GM21381 (cell line): ENCODE measurements around the gene GPSM1.
"Not testable (repeated sequence)": the region's sequence is repeated elsewhere in the genome, so short reads cannot be mapped to it uniquely, and the experiment has no call there.

ENCODE experiments used
- ATAC-seq: cut with Tn5 transposase; IDR thresholded peaks from one replicate; pipeline ENCODE4 v1.9.1; 2021; ENCODE audit warnings: mild to moderate bottlenecking, moderate library complexity; ENCODE audit not compliant: unreplicated experiment

GPSM1 gene

GRCh38 chr9:136317695-136318094, 9.6 kb upstream of the GPSM1 start:
- ATAC-seq = no peak

GRCh38 chr9:136318111-136318775, 9.1 kb upstream of the GPSM1 start:
- no peak for ATAC-seq

GRCh38 chr9:136318776-136319241, 8.5 kb upstream of the GPSM1 start:
- ATAC-seq = no peak

DNA sequence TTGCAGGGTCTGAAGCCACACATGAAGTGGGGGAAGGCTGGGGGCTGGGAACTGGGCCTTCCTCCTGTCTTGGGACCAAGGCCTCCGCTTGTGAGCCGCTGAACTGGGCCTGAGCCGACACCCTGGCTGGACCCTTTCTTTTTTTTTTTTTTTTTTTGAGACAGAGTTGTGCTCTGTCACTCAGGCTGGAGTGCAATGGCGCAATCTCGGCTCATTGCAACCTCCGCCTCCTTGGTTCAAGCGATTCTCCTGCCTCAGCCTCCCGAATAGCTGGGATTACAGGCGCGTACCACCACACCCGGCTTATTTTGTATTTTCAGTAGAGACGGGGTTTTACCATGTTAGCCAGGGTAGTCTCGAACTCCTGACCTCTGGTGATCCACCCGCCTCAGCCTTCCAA, 8.1 kb upstream of the GPSM1 start:
- ATAC-seq = not testable (repeated sequence)

DNA sequence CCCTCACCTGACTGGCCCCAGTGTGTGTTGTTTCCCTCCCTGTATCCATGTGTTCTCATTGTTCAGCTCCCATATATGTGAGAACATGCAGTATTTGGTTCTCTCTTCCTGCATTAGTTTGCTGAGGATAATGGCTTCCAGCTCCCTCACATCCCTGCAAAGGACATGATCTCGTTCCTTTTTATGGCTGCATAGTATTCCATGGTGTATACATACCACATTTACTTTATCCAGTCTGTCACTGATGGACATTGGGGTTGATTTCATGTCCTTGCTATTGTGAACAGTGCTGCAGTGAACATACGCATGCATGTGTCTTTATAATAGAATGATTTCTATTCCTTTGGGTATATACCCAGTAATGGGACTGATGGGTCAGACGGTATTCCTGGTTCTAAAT, 7.4 kb upstream of the GPSM1 start:
- not testable (repeated sequence) for ATAC-seq

- ATAC-seq = not testable (repeated sequence)
Observed at GRCh38 chr9:136320972-136321371, 6.4 kb upstream of the GPSM1 start.

DNA sequence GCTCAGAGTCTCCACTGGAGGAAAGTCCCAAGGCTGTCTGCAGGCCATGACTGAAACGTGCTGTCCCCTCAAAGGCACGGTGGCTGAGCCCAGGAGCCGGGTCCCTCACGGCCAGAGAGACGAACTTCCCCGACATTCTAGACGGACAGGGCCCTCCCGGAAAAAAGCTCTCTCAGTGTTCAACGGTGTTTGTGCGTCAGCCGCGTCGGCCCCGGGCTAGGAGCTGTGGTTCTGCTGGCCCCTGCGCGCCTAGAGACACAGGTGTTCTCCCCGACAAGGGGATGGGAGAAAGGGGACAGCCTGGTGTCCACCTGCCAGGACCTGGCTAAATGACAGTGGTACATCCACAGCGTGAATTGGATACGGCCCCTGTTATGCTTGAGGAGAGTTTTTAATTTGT, 5.8 kb upstream of the GPSM1 start:
- ATAC-seq = no peak

- no peak for ATAC-seq
Observed at GRCh38 chr9:136322756-136323330, 4.5 kb upstream of the GPSM1 start.

DNA sequence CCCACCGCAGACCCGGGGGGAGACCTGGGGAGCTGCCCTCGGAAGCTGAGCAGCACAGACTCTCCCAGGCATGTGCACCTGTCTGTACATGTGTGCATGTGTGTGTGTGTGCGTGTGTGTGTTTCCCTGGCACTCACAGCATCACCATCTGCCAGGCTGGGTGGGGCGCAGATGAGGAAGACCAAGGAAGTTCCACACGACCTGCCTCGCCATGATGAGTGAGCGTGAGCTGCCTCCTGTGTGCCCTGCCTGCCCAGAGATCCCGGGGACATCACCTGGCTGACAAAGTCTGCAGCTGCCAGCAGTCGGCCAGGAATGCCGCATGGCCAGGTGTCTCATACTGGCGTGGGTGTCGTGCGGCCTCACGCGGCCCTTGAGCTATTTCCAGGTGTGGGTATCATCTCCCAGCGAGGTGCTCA, 4.0 kb upstream of the GPSM1 start:
- no peak for ATAC-seq

- no peak for ATAC-seq
Observed at GRCh38 chr9:136324501-136325300, 2.6 kb upstream of the GPSM1 start.

GRCh38 chr9:136325358-136325757, 2.0 kb upstream of the GPSM1 start:
- ATAC-seq = no peak

DNA sequence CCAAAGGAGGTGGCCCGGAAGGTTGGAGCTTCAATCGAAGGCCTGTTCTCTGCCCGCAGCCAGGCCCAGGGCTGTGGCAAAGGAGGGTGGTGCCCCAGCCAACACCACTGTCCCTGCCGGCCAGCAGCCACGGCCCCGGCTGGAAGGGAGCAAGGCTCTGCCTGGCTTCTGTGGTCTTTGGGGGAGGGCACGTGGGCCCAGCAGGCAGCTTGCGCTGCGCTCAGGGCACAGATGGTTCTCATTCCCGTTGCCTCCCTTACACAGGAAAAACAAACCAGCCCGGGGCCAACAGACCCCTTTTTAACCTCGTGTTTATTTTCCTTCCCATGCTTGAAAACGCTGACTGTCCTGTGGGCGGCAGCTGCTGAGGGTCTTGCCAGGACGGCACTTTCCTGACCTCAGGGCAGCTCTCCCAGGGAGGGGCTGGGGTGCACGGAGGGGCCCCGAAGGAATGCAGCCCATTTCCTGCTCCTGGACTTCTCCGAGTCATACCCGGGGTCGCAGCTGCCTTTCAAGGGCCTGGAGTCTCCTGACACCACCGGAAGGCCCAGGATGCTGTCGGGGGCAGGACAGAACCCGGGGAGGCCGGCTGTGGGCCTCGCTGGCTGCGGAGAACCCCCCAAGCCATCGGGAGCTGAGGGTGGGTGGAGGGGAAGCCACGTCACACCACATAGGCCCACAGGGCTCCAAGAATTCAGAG, 1.1 kb upstream of the GPSM1 start:
- no peak for ATAC-seq

GRCh38 chr9:136326761-136327303, 507 bp upstream of the GPSM1 start:
- no peak for ATAC-seq

DNA sequence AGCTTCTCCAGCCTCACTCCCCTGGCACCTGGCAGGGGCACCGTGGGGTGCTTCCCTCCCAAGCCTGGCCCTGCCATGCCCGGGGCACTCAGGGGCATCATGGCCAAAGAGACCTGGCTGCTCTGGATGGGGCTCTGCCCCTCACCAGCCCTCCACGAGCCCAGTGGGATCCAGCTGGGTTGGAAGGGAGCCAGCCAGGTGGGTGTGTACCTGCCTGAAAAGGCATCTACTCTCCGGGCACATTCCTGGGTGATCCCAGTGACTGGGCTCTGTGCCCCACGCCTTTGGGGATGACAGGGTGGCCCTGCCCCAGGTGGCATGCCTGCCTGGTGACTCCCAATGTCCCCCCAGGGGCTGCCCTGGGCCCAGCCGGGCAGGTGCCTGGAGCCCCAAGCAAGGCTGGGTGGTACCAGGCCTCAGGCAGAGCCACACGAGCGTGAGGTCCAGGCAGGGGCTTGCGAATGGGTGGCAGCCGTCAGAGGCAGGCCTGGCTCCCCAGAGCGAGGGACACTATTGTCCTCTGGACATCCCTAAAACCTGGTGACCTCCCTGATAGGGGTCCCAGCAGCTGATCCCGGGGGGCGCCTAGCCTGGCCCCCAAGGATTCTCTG, 777 bp downstream of the GPSM1 start:
- ATAC-seq = no peak

DNA sequence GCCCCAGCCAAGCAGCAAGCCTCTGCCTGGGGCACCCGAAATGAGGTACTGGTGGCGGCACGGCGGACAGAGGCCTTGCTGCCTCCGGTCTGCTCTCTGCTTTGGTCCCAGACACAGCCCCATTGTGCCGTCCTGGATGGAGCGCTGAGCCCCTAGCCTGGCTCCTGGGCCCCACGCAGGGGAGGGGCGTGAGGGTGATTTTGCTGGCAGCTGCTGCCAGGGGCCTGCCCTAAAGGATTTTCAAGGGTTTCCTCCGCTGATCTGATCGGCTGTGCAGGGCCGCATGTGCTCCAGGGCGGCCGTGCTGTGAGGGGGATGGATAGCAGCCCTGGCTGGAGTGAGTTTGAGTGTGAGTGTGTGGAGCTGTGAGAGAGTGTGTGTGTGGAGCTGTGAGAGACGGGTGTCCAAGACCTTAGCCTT, 1.3 kb downstream of the GPSM1 start:
- ATAC-seq = no peak

DNA sequence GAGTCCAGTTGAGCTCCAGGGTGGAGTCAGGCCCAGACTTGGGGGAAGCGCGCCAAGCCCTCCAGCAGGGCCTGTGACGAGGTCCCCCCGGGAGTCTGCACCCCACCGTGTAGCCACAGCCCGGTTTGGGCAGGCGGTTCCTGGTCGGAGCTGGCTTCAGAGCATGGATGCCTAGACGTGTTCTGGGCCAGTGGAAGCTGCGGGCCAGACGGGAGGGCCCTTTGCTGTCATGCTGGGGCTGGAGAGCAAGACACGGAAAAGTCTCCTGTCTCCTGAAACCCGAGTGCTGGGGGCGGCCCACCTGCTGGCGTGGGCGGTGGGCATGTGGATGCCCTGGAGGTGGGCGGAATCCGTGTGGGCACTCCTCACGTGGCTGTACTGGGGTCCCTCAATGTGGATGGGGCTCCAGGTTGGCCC, 1.9 kb downstream of the GPSM1 start:
- no peak for ATAC-seq

DNA sequence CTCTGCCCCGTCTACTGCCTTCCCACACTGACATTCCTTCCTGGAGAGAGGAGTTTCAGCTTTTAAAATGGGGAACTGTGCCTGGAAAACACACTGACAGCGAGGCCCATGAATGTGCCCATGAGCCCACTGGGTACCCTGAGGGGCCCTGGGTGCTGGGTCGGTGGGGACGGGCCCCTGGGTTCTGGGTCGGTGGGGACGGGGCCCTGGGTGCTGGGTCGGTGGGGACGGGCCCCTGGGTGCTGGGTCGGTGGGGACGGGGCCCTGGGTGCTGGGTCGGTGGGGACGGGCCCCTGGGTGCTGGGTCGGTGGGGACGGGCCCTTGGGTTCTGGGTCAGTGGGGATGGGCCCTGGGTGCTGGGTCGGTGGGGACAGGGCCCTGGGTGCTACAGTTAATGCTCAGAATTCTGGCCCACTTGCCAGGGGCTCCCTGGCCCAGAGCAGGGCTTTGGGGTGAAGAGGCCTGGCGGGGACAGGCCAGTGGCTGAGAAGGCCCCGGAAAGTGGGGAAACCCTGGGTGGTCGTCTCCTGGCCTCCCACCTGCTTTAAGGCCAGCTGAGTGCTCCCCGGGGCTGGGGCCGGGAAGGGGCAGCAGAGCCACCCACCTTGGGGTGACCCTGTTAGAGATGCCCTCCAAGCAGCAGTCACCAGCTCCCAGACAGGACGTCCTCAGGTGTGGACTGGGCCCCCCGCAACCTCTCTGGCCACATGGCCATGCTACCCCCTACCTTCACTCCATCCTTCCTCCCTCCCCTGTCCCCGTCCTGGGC, 2.5 kb downstream of the GPSM1 start:
- ATAC-seq = no peak

DNA sequence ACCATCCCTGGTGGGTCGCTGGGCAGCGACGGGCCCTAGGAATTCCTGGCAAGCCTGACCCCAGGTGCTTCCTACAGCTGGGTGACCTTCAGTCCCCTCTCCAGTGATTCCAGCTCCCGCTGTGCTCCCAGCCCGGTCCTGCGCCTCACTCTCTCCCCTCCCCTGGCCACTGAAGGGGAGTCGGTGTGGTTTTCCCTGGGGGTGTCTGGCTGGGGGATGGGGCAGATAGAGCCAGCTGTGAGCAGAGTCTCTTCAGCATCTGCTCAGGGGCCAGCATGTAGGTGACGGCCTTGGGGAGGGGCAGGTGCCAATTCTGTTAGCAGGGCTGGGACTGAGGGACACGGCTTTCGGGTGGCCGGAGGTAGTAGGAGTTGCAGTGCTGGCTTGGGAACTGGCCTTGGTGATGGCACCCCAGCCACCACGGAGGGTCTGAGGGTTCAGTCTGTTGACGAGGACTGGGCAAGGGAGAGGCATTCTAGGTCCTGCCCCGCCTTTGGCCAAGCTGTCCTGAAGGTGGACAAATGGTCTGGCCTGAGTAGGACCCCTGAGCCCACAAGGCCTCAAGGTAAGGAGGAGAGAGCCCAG, 3.2 kb downstream of the GPSM1 start:
- no peak for ATAC-seq

DNA sequence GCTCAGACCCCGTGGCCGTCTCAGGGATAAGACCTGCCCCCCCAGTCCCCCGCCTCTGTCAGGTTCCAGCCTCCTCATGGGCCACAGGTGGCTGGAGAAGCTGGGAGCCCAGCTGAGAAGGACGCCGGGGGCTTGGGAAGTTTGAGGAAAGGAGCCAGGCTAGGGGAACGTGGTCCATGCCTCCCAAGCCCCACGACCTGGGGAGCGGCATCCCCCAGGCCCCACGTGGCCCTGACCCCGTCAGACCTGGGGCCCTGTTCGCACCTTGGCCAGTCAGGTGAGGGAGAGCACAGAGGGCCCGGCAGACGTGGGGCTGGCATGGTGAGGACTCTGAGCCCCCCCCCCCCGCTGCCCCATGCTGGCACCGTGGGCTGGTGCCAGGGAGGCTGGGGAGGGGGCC, 3.7 kb downstream of the GPSM1 start:
- no peak for ATAC-seq
